LoVo (cell line): ENCODE results near the gene IPPK.
"Not testable (repeated sequence)": the region's sequence is repeated elsewhere in the genome, so short reads cannot be mapped to it uniquely, and the experiment has no call there.

Source experiments
- DNase-seq: peaks from one replicate; pipeline ENCODE4 v3.0.0-alpha.2; 2016; ENCODE audit warnings: low spot score

The IPPK gene

DNA sequence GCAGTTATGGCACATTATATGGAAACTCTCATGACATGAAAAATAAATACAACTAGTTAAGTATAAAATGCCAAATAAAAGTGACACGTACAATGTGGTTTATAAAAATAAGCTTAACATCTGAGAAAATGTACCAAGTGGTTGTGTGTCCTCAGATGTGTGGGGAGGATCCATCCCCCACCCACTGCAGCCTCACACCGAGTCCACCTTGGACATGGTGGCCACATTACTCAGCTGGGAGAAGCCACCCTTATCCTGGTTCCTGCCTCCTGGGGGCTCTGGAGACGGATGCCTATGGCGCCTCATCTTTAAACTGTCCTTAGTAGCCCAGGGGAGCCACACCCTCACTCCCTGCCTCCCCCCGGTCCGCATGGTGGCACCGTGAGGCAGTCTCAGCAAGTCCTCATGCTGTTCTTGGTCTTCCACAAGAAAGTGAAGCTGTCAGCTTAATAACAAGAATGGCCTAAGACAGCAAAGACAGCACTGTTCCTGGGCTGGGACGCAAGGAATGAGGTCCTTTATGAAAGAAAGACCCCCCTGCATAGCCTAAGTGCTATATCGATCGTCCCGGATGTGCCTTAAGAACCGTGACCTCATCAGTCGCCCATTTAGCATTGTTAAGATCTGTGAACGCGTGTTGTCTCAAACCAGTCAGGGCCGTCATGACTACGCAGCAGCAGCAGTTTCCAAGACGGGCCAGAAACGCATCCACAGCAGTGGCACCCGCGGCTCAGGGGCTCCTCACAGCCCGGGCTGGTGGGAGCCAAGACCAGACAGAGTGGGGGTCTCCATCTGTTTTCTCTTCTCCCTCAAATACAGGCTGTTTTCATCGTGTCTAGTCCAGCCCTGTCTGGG, 56.4 kb downstream of the IPPK start:
- DNase-seq: no peak

DNA sequence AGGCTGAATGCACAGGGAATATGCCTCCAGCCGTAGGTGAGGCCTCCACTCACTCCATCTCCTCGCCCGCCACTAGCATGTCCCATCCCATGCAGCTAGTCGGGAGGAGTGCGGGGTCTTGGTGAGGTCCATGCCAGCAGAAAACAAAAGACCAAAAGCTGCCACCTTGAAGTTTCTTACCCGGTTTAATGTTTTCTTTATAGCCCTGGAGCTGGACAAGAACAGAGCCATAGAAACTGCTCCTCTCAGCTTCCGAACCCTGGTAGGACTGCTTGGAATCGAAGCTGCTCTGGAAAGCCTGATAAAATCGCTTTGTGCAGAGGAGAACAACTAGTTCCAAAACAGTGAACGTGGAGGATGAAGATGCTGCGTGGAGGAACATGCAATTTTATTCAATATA, 57.1 kb downstream of the IPPK start:
- no peak for DNase-seq

DNA sequence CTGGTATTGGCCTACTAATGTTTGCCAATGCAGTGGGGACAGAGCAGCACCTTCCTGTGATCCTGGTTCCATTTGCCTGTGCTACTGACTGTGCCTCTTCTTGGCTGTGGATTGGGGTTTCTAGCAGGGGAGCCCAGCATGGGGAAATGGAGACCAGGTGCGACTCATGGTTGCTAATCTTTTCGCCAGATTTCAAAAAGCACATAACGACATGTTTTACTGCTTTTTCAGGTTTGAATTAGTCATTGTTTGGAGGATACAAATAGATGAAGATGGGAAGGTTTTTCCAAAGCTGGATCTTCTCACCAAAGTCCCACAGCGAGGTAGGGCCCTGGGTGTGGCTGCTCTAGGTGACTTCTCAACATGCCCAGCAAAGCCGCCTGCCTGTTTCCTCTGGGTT, 57.6 kb downstream of the IPPK start:
- DNase-seq: no peak

DNA sequence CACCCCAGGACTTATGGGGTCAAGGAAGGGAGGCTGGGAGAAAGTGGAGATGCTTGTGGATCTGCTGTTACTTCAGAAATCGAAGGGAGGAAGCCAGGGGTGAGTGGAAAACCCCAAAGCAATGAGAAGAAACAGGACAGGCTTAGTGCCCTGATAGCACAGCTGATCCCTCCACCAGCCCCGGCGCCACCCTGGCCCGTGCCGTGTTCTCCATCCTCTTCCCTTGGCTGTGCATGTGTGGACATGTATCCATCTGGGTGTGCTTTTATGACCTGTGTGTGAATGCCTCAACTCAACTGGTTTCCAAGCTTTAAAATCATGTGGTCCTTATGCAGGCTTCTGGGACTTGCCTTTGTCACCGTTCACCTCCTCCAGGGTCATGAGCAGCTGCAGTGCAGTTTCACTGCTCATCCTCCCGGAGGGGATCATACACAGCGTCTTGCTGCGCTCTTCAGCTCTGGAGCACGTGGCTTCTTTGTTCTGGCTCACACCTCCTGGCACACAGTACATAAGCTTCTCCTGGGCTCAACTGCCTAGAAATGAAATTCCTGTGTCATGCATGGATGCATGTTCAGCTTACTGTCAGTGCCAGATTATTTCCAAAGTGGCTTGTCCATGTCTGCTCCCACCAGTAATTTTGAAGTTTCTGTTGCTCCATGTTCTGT, 58.2 kb downstream of the IPPK start:
- no peak for DNase-seq

DNA sequence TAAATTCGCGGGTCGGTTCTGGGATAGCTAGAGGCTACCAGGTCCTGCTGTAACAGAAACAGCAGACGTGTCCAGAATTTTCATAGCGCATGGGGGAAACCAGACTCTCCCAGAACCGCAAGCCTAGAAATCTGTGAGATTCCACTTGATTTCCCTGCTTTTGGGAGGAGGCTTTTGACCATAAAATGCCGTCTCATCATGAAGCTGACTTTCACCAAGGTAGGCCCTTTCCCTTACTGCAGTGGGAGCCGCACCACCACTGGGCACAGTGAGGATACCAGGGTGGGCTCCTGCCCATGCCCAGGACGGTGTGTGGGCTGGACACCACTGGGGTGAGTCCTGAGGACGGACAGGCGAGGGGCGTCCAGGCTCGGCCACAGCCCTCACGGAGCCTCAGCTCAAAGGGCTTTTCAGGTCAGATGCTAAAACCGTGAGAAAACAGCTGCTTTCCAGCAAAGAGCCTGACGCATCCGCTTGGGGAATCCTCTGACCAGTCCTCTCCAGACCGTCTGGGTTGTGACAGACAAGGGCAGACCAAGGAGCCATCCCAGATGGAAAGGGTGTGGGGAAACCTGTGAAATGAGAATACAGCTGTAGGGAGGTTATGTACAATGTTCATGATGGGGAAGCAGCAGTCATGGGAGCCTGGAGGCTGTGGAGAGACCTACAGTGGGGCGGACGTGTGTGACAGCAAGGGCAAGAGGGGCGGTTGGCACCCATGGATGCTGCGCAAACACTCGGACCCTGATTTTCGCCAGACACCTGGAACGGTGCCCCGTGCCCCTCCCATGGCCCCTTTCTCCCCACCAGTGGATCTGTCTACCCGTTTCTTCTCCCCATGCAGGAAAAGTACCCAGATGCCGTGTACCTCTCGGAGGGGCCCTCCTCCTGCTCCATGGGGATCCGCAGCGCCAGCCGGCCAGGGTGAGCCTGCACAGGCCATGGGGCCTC, 59.2 kb downstream of the IPPK start:
- no peak for DNase-seq

DNA sequence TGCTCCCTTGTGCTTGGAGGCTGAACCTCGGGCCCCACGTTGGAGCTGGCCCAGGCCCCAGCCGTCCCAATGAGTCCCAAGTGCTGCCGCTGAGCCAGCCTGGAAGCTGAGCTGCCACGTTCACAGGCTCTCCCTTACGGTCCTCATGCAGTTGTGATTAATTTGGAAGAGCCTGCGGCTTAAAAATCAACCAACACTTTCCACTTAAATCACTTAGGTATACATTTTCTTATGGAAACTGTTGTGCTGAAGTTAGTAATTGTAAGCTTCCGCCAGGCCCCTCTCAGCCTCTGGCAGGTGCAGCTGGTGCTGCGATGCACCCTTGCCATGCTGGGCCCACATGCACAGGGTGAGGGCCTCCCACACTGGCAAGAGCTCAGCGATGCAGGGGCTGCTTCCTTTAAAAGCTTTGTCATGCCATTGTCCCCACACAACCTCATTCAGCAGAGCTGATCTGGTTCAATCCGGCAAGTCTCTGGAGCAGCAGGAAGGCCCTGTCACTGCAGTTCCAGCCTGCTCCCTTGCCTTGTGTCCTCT, 61.0 kb downstream of the IPPK start:
- no peak for DNase-seq

DNA sequence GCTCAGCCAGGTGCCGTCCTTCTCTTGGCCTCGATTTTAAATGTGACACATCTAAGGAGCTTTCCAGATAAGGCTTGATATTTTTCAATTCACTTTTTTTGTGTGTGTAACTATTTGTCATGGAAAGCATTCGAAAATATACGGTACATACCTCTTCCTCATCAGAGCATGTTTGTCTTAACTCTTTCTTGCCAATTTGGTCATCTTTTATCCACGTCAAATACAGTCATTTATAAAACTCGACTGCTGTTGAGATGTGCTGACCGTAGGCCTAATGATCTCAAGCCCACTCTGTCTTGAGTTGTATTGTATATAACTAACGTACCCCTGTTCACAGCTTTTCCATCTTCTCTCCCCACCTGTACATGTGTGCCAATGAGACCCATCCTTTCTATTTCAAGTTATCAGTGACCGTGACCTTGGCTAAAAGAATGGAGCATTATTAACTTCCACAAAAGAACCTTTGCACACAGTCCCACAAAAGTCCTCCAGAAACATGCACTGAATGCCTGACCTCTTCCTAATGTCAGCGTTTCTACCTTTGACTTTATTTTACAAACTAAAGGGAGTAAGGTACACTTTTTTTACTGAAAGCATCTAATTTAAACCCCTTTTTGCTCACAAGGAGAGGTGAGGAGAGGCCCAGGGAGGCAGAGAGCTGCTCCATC, 61.6 kb downstream of the IPPK start:
- no peak for DNase-seq

DNA sequence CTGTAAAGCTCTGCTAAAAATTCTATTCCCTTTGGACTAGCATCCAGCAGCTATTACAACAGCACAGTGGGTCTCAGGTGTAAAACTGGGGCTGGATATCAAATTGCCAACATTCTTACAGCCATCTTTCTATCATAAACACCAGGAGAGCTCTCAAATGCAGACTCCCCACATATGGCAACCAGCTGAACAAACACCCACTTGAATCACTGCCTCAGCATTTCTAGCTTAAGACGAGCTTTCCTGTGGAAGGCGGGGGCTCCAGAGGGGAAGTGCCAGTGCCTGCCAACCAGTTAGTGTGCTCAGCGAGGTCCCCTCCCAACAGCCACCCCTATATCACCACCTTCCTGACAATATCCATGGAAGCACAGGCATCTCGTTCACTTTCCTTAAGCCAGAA, 62.2 kb downstream of the IPPK start:
- DNase-seq: no peak

DNA sequence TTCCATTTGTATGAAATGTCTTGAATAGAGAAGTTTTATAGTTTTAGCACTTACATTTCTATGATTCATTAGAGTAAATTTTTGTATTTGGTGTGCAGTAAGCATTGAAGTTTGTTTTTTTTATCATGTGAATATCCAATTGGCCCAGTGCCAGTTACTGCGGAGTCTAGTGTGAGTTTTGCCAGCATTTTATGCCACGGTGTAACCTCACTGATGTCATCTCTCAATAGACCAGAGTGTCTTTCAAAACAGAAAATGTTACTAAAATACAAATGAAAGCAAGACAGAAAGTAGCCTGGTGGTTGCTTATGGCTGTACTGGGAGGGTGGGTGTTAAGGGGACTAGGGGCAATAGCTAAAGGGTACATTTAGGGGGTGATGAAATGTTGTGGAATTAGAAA, 62.8 kb downstream of the IPPK start:
- DNase-seq: no peak

DNA sequence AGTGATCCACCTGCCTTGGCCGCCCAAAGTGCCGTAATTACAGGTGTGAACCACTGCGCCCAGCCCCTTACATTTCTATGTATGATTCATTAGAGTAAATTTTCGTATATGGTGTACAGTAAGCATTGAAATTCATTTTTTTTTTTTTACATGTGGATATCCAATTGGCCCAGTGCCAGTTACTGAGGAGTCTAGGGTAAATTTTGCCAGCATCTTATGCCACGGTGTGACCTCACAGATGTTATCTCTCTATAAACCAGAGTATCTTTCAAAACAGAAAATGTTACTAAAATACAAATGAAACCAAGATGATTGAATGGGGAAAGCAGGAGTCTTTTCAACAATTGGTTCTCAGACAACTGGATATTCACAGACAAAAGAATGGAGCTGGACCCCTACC, 64.7 kb downstream of the IPPK start:
- no peak for DNase-seq

DNA sequence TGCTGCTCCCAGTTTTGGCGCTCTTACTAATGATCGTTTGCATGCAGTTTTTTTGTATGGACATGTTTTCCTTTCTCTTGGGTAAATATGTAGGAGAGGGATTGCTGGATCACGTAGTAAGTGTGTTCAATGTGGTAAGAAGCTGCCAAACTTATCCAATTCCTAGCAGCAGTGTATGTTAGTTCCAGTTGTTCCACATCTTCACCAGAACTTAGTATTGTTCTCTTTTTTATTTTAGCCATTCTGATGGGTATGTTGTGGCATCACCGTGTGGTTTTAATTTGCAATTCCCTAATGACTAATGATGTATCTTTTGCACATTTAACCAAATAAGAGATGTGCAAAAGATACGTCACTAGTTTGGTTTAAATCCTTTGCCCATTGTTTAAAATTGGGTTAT, 65.9 kb downstream of the IPPK start:
- DNase-seq: no peak

DNA sequence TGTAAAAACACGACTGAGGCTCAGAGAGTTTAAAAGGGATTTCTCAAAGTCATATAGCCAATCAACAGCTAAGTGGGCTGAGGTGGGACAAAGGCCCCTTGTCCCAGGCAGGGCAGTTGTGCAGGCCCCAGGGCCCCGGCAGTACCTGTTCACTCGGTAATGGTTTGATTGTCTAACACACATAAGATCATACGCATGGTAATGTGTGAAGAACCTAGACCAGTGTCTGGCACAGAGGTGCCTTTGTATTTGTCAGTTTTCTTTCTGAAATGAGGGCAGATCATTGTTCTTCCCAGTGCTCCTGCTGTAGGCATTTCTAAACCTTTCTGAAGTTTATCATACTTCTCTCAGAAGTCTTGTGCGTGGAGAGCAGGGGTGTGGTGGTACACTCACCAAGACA, 66.8 kb downstream of the IPPK start:
- no peak for DNase-seq

DNA sequence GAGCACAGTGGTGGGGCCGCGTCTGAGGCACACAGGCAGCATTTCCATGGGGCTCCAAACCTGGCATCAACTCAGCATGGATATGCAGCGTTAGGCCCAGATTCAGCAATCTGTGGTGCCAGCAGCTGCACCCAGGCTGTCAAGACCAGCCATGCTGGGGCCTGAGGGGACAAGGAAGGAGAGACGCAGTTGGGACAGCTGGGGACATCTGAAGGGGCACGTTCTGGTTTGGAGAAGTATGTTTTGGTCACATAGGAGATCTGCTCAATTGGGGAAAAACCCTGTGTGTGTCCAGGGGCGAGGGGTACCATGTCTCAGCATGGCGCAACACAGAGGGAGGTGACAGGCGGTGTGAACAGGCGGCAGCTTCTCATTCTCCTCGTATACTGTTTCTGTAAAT, 67.5 kb downstream of the IPPK start:
- DNase-seq: no peak

DNA sequence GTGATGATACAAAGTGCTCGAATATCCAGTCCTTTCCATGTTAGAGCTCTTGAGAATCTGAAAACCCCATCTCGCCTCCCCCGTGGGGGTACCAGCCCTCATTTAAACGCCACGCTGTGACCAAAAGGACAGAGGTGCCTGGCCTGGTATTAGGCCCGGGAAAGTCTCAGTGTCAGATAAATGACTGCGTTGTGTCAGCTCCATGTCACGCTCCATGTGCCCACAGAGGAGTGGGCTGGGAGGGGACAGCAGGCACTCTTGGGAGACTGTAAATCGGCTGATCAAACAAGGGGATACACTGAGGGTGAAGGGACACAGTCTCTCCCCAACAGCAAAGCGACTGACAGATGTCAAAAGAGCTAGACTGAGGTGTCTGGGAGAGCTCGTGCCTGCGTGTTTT, 68.5 kb downstream of the IPPK start:
- no peak for DNase-seq

DNA sequence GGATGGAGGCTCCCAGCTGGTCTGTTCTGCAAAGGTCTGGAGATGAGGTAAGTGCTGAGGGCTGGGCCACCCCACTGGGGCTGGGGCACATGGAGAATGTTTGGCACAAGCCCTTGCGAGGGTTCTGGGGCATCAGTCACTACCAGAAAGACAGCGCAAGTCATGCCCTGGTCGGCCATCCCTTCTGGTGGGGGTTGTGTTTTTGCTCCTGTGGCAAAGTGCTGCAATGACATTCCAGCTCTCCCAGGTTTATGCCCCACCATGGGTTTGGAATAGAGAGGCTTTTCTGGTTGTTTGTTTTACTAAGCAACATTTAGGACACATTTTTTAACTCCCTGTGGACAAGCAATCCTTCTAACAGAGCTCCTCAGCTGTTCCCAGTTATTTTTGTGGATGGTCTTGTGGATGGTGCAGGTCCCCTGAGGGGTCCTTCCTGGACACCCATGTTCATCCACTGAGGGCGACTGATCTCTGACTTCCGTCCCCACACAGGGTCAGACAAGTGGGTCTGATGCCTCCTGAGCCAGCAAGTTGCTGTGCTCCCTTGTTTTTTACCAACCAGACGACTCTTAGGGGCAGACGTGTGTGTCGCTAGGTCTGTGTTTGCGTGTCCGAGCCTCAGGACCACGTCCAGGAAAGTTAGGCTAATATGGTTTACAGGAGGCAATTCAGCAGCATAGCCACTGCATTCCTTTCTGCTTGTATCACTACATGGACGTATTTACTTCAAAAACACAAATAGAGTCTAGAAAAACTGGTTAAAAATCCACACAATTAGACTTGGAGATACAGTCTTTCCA, 69.3 kb downstream of the IPPK start:
- no peak for DNase-seq

DNA sequence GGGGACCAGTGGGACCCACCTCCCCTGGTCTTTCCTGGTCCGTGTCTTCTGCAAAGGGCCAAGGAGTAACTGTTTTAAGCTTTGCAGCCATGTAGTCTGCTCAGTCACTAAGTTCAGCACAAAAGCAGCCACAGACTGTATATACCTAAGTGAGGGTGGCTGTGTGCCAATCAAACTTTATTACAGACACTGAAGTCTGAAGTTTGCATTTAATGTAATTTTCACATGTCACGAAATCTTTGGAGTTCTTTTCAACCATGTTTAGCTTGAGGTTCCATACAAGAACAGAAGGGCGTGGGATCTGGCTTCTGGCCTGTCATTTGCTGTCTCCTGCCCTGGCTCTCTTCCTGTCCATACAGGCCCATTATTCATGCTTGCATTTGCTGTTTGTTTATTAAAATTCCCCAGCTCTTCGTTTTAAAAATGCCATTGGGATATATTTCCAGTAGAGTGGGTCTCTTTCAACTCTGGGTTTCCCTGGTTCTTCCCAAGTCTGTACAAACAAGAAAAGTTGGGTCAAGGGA, 69.9 kb downstream of the IPPK start:
- DNase-seq: no peak

DNA sequence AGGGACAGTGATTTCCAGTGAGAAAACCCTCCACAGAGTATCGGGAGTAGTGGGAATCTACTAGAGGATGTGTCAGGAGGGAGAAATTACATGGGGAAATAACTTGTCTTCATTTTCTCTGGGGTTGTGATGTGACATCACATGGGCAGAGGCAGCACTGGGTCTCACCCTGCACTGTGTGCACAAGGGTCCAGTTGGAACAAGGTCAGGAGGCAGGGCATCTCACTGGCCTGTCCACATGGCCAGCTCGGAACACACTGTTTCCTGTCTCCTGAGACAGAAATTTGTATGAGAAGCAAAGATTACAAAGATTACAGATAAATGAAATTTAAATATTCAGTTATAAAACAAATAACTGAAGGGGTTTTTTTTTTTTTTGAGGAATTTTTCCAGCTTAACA, 71.5 kb downstream of the IPPK start:
- no peak for DNase-seq

DNA sequence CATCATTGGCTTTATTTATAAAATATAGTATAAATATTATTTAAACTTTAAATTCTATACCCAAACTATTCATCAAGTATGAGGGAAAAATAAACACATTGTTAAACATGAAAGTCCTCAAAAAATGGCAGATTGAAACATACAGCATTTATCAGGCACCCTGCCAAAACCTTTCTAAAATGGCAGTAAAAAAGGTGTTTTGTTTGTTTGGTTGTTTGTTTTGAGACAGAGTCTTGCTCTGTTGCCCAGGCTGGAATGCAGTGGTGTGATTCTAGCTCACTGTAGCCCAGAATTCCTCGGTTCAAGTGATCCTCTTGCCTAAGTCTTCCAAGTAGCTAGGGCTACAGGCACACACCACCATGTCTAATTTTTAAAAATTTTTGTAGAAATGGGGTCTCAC, 74.0 kb downstream of the IPPK start:
- DNase-seq: no peak

DNA sequence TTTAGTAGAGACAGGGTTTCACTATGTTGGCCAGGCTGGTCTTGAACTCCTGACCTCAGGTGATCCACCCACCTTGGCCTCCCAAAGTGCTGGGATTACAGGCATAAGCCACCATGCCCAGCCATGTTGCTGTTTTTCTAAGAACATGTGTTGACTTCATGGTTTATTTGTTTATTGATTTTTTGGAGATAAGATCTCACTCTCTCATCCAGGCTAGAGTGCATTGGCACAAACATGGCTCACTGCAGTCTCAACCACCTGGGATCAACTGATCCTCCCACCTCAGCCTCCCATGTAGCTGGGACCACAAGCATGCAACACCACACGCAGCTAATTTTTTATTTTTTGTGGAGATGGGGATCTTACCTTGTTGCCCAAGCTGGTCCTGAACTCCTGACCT, 74.9 kb downstream of the IPPK start:
- not testable (repeated sequence) for DNase-seq

DNA sequence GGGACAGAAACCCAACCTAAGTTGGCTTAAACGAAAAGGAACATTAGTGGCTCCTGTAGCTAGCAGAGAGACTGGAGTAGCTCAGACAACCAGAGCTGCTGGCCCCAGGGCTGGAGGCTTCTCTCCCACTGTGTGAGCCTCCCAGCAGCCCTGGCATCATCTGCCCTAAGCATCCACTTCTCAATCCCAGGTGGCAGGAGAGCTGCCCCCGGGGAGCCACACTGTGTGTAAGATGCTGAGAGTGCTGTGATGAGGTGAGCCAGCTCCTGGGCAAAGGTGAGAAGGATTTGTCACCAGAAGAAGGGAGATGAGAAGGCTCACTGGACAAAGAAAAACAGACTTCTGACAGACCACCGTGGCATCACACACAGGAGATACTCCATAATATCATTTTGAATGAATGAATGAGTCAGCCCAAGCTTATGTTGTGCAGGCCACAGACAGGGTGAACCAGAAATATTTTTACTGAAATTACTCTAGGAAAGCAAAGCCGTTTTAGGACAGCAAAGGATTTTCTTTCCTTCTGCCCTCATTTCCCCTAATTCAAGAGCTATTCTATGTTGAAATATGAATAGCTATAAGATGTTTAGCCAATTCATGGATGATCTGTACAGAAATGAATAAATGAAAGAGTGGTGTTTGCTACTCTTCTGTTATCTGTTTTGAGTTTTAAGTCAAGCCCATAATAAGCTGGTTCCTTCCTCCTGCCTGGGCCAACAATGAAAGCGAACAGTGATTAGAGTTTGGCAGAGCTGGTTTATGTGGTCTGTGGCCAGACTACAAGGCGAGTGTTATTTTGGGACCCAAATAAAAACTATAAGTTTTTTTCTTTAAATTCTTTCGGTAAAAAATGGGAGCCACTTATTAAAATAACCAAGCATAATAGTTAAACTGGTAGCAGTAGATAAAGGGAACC, 76.7 kb downstream of the IPPK start:
- no peak for DNase-seq
